Stimulated activated CD4-positive, alpha-beta T cell treated with anti-CD3 and anti-CD28 coated beads, Interleukin-1b, Interleukin-23, amount 100 ng/mL, for 48 hours (primary cell): ENCODE measurements around the gene SLC35E2B.

ENCODE experiments used
- DNase-seq: peaks from one replicate; pipeline ENCODE4 v3.0.0-alpha.2; 2020

SLC35E2B gene

DNA sequence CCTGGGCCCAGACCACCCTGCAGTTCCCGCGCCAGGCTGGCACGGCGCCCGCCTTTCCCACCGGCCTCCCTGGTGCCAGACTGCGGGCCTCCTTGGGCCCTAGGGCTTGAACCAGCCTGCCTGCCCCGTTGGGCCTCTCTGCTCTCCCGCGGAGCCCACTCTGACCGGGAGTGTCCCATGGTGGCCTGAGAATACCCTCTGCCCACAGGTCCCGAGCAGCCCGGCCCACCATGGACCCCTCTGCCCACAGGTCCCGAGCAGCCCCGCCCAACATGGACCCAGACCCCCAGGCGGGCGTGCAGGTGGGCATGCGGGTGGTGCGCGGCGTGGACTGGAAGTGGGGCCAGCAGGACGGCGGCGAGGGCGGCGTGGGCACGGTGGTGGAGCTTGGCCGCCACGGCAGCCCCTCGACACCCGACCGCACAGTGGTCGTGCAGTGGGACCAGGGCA, 69.4 kb downstream of the SLC35E2B start:
- DNase-seq: no peak

DNA sequence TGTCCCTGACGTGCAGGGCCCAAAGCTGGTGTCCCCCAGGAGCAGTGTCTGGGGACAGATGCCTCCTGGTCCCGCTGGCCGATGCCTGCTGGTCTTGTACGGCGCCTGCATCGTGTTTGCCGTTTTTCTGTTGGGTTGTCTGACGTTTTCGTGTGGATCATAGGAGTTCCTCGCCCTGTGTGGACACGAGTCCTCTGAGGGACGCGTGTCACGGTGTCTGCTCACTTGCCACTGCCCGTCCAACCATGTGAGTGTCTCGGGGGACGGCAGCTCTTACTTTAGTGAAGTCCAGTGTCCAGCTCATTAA, 69.9 kb downstream of the SLC35E2B start:
- no peak for DNase-seq

DNA sequence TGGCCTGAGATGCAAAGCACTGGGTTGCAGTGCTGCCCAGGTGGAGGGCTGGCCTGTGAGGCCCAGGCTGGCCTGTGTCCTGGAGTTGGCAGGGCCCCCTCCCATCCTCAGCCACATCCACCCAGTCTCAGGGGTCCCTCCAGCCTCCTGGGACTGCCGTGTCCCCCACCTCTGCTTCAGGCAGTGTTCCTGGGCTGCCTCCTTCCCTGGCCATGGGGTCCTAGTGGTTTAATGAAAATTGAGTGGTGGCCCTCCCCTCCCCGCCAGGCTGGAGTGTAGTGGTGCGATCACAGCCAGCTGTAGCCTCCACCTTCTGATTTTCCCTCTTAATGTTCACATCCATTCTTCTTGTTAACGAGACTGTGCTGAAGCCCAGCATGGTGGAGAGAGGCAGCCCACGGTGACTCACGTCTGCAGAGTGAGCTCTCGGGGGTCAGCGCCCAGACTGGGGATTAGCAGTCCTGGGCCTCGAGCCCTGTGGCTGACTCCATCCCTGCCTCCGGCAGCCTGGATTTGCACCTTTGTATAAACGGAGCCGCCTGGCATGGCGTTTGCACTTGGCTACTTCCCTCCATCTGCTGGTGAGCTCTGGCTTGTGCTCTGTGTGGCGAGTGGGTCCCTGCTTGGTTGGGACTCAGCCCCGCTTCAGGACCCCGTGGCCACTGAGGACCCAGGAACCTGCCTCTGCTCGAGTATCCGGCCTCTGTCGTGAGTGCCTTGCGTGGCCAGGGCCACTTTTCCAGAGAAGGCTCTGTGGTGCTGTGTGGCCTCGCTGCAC, 70.4 kb downstream of the SLC35E2B start:
- no peak for DNase-seq

DNA sequence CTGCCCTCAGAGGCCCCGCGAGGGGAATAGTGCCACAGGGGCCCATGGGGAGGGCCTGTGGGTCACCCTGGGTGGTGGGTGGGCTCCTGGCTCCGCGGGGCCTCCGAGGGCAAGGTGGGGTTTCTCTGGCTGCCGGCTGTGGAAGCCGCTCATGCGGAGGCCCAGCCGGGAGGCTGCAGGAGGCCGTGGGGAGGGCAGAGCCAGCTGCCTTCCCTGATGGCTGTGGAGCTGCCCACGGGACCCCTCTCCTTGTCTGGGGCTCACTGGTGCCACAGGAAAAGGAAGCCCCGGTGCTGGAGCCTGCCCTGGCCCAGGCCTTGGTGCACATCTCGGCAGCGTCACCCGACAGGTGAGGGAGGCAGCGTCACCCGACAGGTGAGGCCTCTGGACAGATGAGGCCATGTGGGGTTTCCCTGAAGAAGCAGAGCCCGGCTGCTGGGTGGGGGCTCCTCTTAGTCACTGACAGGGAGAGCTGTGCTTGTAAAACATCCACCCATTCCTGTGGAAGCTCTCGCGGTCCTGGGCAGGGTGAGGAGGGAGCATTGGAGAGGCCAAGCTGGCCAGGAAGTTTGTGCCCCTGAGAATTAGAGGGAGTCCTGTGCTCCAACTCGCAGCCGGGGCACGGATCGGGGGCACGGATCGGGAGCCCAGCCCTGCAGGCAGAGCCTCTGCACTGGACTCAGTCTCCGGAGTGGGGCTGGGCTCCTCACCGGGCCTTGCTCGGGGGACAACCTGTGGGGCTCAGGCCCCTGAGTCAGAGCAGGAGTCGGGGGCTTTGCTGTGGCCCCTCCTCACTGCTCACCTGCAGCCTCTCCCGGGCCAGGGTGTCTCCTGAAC, 71.2 kb downstream of the SLC35E2B start:
- DNase-seq: no peak

DNA sequence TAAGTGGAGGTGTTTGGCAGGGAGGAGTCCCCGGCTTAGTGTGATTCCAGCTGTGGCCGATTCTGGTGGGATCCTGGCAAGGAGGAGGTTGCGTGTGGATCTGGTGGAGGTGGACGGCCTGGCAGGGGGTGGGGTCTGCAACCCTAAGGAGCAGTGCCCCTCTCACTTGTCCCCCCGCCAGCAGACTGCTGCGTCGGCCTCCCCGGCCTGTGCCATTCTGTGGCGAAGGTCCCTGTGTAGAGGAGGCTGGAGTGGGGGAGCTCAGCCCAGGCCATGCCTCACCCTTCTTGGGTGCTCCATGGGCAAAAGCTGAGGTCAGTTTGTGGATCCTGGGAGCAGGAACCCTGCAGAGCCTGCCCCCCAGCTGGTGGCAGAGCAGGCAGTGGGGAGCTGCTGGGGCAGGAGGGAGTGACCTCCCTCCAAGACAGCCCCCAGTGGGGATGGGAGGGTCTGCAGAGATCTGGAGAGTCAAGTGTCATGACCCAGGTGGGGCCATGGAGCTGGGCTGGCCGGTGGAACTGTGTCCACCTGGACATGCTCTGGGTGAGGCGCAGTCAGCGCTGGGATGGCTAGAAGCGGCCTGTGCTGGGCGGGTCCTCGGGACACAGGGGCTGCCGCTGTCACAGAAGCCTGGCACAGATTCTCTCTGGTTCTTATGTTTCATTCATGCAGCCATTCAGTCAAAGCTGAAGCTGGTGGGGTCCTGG, 72.0 kb downstream of the SLC35E2B start:
- no peak for DNase-seq

DNA sequence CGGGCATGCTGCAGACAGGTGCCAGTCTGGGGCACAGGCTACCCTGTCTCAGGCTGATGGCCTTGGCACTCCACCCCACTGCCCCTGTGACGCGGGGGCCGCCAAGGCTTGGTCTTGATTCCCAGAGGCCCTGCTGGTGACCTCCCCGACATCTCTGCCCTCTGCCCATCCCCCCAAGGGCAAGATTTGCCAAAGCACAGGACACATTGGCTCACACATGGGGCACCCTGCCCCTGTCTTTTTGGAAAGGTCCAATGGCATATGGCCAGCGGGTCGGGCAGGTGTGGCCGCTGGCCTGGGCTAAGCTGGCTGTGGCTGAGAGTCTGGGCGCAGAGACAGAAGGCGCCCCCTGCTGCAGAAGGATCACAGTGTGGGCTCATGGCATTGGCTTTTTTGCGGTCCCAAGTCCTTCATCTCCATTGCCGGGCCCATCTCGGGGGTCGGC, 72.7 kb downstream of the SLC35E2B start:
- DNase-seq: no peak

DNA sequence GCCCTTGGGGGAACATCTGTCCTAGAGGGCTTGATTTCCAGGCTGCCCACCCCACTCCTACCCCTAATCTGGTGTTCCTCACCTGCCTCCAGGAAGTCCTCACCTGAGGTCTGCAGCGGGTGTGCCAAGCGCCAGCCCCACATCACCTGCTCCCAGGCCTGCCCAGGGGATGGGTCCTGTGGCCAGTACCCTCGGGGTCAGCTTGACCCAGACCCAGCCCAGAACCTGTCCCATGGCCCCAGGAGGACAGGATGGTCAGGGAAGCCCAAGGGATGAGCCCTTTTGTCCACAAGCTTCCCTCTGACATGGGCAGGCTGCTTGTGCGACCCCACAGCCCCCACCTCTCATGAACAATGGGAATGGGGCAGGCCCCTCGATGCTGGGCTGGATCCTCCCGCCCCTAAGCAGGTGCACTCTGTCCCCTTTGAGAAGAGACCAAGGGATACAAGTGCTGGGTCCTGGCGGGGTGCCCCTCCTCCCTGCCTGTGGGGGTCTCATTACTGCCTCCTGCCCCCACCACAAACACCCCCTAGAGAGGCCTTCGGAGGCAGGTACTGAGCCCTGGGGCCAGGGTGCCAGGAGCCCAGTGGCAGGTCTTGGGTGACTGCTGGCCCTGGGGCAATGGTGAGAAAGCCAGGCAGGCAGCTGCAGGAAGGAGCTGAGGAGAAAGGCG, 74.1 kb downstream of the SLC35E2B start:
- DNase-seq: no peak

DNA sequence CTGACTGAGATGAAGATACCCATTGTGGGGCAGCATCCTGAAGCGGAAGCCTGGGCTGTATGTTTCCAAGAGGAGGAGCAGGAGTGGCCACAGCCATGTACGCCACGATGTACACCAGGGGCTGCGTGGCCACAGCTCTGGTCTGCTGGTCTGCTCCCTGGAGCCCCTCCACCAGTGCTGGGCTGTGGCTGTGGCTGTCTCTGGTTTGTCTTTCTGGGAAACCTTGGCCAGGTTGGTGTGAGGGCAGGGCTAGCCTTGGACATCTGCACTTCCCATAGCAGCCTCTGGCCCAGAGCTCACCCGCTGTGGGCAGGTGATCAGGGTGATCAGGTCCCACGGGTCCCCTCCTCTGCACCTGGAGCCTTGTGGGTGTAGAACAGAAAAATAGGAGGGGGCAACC, 74.7 kb downstream of the SLC35E2B start:
- DNase-seq: no peak

DNA sequence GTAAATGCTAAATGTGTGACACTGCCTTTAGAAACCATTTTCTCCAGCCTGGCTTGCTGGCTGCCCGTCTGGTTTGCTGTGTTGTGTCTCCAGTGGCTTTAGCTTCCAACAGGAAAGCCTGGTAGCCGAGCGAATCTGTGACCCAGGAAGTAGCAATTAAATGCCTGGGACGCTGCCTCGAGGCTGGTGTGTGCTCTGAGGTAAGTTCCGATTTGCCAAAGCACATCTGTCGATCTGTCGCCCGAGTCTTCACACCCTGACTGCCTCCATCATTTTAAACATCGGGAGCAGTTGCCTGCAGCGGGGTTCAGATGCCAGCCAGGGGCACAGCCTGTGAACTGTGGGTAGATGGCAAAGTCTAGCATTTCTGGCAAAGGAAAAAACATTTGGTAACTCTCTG, 75.1 kb downstream of the SLC35E2B start:
- no peak for DNase-seq

DNA sequence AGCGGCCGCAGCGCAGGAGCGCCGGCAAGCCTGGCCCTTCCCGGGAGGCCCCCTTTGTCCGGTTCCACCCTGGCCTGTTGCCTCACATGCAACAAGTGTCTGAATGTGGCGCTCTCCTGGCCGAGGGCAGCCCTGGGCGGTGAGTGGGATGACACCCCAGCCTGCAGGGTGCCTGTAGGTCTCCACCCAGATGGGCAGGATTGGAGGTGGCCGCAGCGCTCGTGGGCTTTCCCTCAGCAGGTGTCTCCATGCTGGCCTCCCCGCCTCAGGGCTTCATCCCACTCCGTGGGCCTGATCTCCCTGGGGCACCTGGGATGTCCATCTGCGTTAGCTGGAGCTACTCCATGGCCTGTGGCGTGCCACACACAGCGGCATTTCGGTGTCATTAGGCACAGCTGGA, 75.8 kb downstream of the SLC35E2B start:
- no peak for DNase-seq

DNA sequence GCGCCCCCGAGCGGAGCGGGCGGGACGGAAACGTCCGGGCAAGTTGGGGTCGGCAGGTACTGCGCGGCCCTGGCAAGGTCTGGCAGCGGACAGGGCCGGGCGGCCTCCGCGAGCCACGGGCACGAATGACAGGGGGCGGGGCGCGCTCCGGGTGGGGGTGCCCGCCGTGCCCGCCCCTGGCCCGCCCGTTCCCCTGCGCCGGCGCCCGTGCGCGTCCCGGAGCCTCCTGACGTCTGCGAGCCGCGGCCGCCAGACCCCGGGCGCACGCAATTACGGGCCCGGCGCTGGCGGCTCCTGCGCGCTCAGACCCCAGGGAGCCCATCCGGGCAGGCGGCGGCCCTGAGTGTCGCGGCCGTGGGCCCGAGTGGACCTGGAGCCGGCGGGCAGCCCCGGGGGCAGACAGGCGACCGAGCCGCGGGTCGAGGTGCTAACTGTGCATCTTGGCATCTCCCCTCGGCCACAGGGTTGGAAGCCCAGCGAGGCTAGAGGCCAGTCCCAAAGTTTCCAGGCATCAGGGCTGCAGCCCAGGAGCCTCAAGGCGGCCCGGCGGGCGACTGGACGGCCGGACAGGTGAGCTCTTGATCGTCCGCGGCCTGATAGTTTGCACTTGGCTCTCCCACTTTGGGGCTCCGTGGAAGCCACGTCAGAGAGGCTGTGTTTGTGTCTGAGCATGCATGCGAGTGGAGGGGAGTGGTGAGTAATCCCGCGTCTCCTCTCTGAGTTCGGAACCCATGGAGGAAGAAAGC, 76.4 kb downstream of the SLC35E2B start:
- DNase-seq: no peak

DNA sequence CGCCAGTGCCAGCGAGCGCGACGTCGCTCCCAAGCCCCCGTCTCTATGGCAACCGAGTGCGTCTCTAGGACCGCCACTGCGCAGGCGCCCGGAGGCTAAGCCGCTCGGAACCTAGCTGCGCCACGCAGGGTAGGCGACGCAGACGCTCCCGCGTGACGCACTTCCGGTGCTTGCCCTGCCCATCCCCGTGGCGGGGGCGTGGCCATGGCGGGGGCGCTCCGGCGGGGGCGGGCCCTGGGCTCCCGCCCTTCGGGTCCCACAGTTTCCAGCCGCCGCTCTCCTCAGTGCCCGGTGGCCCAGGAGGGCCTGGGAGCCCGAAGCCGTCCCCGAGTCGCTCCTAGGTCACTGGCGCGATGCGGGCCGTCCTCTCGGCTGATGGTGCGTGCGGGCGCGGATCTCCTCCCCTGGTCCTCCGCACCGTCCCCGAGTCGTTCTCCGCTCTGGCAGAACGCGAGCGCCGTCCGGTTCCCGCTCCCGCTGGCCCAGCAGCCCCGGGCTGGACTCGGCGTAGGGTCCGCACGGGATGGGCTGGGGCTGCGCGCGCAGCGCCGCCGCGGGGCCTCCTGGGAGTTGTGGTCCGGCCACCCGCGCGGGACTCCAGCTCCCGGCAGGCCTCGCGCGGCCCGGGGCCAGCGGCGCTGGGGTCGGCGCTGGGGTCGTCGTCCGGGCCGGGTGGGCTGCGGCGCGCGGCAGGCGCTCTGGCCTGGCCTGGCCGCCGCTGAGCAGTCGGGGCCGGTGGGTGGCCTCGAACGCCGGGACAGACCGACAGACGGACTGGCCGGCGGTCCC, 77.1 kb downstream of the SLC35E2B start, which contains the start of gene MIB2:
TSS of gene MIB2 (plus strand) at position 245 of the 789 bp plus-strand sequence. CDS start 7,953 bp downstream, outside the sequence.
- peak; percentile 98 for DNase-seq

DNA sequence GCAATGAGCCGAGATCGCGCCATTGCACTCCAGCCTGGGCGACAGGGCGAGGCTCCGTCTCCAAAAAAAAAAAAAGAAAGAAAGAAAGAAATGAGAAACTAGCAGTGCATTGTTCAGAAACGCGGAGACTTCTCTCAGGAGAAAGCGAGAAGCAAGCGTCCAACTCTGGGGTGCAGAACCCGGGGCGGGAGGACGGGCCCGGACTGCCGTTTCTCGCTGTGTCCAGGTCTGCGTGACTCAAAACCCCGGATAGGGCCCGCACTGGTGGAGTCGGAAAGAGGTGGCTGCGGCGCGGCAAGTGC, 77.7 kb downstream of the SLC35E2B start:
- no peak for DNase-seq

DNA sequence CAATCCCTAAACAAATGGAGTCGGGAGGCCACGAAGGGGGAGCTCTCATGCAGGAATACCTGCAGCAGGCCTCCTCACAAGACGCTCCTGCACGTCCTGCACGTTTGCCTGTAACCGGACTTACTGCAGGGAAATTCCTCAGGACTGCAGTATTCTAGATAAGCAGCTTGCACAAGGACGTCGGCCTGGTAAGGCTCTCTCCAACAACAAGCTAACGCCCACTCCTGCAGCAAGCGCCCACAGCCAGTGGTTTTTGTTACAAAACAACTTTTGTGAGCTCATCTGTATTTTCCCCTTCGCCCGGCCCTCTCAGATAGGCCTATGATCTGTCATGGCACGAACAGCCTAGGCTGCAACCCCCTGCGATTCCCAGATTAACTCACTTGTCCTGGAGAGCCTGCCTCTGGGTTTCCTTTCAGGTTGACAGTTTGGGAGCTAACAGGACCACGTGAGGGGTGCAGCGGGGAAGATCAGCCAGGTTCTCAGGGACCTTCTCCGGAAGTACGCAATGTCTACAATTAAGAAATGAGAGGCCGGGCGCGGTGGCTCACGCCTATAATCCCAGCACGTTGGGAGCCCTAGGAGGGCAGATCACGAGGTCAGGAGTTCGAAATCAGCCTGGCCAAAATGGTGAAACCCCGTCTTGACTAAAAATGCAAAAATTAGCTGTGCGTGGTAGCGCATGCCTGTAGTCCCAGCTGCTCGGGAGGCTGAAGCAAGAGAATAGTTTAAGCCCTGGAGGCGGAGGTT, 78.2 kb downstream of the SLC35E2B start:
- DNase-seq: peak; percentile 63

DNA sequence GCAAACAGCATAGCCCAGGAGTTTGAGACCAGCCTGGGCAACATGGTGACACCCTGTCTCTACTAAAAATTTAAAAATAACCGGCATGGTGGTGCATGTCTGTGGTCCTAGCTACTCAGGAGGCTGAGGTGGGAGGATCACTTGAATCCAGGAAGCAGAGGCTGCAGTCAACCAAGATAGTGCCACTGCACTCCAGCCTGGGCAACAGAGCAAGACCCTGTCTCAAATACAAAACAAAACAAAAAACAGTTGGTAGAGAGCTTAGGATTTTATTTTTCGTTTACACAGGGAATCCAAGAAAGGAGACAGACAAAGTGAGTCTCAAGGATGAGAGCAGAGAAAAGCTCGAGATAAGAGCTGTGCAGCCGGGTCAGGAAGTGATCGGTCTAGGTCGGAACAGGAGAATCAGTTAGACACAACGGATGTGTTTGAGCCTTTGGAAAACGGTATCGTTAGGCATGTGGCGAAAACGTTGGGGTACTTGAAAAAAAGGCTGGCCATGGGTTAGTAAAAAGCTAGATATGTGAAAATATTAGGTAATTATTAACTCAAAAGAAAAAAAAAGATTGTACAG, 79.0 kb downstream of the SLC35E2B start:
- no peak for DNase-seq

DNA sequence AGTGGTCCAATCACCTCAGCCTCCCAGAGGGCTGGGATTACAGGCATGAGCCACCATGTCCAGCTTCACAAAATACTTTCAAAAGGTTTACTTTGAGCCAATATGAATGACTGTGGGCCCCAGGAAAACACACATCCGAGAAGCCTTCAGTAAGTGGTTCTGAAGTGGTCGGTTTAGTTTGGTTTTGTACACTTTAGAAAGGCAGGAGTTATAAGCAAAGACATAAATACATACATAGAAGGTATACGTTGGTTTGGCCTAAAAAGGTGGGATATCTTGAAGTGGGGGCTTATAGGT, 80.5 kb downstream of the SLC35E2B start:
- DNase-seq: no peak

DNA sequence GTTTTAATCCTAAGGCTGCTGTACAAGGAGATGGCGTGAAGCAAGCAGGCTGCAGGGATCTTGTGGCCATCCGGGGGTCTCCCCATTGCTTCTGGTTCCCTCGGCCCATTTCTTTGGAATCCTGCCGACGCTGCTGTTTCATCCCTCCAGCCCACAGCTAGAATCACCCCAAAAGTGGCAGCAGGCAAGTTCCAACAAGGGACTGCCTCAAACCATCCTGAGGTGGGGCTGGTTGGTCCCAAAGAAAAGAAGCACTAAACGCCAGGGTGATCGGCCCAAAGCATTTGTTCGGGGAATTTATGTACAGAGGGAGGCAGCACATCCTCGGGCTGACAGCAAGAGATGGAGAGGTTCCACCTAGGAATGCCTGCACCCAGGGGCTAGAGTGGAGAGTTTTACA, 81.8 kb downstream of the SLC35E2B start:
- no peak for DNase-seq

DNA sequence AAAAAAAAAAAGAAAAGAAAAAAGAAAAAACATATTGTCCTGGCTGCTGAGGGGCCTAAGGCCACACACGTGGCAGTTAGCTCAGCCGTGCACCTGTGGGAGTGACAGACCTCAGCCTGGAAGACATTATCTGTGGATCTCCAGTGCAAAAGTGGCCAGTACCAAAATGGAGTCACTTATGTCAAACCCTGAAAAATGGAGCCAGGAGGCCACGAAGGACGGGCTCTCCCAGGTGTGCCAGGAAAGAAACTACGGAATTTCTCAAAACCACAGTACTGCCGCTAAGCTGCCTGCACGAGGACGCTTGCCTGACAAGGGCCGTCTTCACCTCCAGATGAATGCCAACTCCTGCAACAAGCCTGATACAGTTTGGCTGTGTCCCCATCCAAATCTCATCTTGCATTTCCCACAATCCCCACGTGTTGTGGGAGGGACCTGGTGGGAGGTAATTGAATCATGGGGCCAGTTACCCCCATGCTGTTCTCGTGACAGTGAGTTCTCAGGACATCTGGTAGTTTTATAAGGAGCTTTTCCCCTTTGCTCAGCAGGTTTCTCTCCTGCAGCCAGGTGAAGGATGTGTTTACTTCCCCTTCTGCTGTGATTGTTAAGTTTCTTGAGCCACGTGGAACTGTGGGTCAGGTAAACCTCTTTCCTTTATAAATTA, 82.6 kb downstream of the SLC35E2B start:
- no peak for DNase-seq
